Neural cell (in vitro differentiated cells): ENCODE results near the gene GPR142.

Experiments used
- EP300 ChIP-seq: fragments of 450-650 bp; conservative IDR thresholded peaks from 2 replicates; pipeline ENCODE4 v1.6.1; 2014; ENCODE audit warnings: antibody characterized with exemption, mild to moderate bottlenecking, moderate library complexity; ENCODE audit not compliant: poor library complexity, severe bottlenecking
- EZH2 ChIP-seq: fragments of 200-600, 300-800 bp; shearing (Covaris generic), sonication (generic); IDR thresholded peaks from 2 replicates; pipeline ENCODE4 v1.6.1; 2014; ENCODE audit warnings: antibody characterized with exemption, low read length, borderline replicate concordance, mild to moderate bottlenecking; ENCODE audit not compliant: insufficient read depth, poor library complexity, severe bottlenecking
- MXI1 ChIP-seq: fragments of 450-650 bp; conservative IDR thresholded peaks from 2 replicates; pipeline ENCODE4 v1.6.1; 2014; ENCODE audit warnings: antibody characterized with exemption, mild to moderate bottlenecking; ENCODE audit not compliant: poor library complexity, severe bottlenecking
- POLR2AphosphoS5 ChIP-seq: IDR thresholded peaks from 2 replicates; pipeline ENCODE4 v1.6.1; 2012
- RAD21 ChIP-seq: fragments of 450-650 bp; conservative IDR thresholded peaks from 2 replicates; pipeline ENCODE4 v1.6.1; 2014; ENCODE audit warnings: antibody characterized with exemption, mild to moderate bottlenecking, moderate library complexity
- SMC3 ChIP-seq: fragments of 450-650 bp; conservative IDR thresholded peaks from 2 replicates; pipeline ENCODE4 v1.6.1; 2014; ENCODE audit warnings: antibody characterized with exemption, mild to moderate bottlenecking, moderate library complexity; ENCODE audit not compliant: poor library complexity
- TAF1 ChIP-seq: IDR thresholded peaks from 2 replicates; pipeline ENCODE4 v1.6.1; 2012; ENCODE audit warnings: low read depth
- TF ChIP-seq, protein P1 (sequence below): fragments of 450-650 bp; IDR thresholded peaks from 2 replicates; pipeline ENCODE4 v1.5.1; 2014; ENCODE audit warnings: antibody characterized with exemption, mild to moderate bottlenecking, moderate library complexity; ENCODE audit not compliant: poor library complexity, severe bottlenecking

DNA sequence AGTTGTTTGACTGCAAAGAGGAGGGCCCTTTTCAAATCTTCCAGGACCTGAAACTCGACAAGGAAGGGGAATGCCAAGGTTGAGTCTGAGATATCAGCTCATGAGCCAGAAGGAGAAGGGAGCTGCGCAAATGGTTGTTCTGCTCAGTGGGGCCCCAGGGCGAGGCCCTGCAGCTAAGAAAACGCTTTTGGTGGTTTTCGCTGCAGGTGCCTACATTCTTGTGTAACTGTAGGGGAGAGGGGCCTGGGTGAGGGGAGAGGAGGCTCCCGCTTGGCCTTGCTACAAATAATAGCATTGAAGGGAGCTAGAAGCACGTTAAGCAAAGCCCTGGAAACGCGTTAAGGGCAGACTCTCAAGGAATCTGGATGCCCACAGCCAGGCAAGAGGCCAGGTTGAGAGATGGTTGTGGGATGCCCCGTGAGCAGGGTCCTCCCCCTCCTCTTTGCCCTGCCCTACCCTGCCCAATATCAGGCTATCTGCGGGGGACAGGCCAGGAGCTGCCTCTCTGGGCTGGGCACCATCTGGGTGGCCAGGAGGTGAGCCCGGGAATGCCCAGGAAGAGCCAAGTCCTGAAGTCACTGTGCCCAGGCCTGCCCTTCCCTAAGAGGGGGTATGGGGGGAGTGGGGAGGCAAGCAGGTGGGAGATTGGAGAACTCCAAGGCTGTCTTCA is 21.9 kb downstream of the GPR142 start:
- TF ChIP-seq, protein P1, sequence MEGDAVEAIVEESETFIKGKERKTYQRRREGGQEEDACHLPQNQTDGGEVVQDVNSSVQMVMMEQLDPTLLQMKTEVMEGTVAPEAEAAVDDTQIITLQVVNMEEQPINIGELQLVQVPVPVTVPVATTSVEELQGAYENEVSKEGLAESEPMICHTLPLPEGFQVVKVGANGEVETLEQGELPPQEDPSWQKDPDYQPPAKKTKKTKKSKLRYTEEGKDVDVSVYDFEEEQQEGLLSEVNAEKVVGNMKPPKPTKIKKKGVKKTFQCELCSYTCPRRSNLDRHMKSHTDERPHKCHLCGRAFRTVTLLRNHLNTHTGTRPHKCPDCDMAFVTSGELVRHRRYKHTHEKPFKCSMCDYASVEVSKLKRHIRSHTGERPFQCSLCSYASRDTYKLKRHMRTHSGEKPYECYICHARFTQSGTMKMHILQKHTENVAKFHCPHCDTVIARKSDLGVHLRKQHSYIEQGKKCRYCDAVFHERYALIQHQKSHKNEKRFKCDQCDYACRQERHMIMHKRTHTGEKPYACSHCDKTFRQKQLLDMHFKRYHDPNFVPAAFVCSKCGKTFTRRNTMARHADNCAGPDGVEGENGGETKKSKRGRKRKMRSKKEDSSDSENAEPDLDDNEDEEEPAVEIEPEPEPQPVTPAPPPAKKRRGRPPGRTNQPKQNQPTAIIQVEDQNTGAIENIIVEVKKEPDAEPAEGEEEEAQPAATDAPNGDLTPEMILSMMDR: no peak
- TF ChIP-seq TAF1: no peak
- TF ChIP-seq EZH2: no peak
- no peak for TF ChIP-seq POLR2AphosphoS5
- TF ChIP-seq EP300: no peak
- no peak for TF ChIP-seq SMC3
- TF ChIP-seq RAD21: no peak
- TF ChIP-seq MXI1: no peak
